DMS53 treated with DMSO at 0.1 percent for 48 hours (cell line): ENCODE results near the gene TOPBP1.

Source experiments
- DNase-seq: peaks from one replicate; lab custom pipeline; 2025; ENCODE audit not compliant: unreplicated experiment; lab: John Stamatoyannopoulos, UW

Gene TOPBP1

DNA sequence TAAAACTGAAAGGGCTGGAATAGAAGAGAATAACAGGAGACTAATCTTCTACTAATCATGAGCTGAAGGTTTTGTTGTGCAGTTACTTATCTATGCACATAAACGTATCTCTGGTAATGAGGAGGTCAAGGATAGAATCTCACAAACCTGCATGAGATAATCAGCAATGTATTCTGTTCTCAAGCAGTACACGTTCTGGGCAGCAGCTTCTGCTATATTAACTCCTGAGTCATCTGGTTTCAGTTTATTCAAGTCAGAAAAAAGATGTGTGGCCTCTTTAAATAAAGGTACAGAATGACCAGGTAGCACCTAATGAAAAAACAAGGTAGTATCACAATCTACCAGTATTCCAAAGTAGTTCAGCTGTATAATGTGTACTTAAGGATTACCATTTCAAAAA is 53.4 kb downstream of the TOPBP1 start:
- DNase-seq: no peak

DNA sequence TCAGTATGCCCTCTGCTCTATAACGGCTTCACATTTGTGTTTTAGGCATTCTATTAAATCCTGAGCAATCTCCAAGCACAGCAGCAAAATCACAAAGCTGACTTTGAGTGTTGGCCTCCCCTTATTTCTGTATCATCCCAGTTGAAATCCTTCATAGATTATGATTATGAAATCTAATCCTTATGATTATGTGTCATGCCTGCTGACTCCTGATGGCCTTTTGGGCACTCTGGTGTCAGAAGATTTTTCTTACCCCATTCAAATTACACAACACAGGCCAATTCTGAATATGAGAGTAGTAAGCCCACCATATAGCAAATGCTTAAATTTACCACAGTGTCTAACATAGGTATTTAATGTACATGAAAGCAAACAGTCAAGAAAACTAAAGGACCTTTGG is 53.9 kb downstream of the TOPBP1 start:
- no peak for DNase-seq

DNA sequence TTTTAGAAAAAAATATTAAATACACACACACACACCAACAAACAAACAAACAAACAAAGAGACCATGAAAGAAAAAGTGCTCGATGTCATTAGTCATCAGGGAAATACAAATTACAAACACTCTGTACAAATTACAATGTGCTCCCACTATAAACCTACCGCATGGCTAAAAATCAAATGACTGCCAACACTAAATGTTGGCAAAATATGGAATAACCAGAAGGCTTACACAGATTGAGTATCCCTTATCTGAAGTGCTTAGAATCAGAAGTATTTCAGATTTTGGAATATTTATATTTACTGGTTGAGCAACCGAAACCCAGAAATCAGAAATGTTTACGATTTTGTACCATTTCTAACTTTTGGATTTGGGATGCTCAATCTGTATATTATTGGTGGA is 54.8 kb downstream of the TOPBP1 start:
- no peak for DNase-seq

DNA sequence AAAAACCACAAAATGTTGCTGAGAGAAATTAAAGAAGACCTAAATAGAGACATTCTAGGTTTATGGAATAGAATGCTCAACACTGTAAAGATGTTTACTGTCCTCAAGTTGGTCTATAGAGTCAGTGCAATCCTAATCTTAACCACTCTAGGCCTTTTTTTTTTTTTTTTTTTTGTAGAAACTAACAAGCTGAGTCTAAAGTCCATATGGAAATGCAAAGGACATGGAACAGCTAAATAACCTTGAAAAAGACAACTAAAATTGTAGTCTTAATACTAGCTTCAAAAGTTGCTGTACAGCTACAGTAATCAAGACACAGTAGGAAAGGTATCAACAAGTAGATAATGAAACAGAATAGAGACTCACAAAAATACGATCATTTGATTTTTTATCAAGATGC is 55.4 kb downstream of the TOPBP1 start:
- DNase-seq: no peak

DNA sequence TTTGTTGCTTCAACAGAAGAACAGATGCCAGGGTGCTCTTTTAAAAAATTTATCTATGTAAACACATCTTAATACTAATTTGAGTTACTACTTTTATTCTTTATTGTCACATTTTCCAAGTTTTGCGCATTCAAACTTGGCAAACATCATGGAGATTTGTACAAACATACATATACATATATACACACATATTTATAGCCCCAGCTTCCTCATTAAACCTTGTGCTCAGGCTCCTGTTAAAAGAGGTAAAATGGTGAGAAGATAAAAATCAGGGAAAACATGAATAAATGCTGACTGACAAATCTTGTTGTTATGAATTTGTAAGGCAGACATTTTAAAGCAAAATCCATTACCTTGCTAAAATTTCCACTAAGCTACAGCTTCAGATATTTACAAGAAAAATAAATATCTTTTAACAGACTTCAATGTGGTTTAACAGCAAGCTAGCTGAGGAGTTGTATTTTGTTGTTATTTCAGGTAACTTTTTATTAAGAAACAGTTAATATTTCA is 61.1 kb downstream of the TOPBP1 start:
- DNase-seq: no peak

DNA sequence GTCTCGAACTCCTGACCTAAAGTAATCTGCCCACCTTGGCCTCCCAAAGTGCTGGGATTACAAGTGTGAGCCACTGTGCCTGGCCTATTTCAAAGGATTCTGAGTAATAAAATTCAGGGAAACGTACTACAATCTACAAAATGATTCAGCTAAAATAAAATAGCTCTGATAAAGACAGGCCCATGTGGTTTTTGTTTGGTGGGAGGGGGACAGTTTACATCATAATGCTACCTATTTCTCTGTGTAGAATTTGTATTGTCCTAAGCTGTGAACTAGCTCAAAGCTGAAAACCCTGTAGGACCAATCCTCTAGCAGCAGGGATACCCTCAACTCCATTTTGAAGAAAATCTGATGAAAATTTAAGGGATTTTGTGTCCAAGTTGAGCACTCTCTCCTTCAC is 62.5 kb downstream of the TOPBP1 start:
- DNase-seq: no peak

DNA sequence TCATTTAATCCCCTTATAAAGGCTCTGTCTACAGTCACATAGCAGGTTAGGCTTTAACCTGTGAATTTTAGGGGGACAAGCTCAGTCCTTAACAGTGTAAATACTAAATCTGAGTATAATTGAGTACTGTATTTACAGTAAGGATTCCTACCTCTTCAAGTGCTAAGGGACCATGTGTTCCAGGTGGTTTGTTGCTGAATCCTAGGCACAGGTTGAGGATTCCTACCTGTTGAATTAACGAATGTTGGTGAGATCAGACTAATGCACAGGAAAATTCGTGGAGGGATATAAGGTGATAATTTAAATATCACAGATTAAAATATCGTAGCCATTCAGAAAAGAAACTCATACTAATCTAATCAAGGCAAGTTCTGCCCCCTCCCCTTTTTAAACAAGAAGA is 63.3 kb downstream of the TOPBP1 start:
- DNase-seq: no peak

DNA sequence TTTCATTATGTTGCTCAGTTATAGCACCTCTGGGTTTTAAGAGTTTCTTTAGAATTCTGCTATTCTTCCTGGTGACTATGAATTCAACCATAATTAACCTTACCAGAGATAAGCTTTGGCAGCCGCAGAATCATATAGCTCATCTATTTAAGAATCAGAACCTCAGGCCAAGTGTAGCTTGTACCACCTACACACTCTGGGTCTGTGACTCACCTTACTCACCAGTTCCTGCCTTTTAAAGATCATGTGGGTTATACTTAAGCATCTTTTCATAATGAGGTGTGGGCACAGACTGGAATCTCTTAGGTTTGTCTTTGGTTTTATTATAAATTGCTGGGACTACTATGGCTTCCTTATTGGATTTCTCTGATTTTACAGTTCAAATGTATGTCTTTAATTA is 66.4 kb downstream of the TOPBP1 start:
- DNase-seq: no peak

DNA sequence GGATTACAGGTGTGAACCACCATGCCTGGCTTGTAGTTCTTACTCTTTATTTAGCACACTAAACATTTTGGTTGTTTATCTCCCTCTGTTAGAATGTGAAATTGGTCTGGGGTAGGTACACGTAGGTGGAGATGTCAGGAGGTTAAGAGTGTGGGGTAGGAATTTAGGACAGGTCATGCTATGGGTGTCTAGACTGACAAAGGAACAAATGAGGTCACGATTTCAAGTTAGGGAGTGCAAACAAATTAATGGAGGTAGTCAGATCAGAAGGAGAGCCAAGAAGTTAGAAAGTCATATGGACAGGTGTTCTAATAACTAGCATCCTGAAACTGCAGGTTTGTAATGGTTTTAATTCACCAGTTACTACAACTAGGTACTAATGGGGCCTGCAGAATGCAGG is 68.5 kb downstream of the TOPBP1 start:
- DNase-seq: no peak

DNA sequence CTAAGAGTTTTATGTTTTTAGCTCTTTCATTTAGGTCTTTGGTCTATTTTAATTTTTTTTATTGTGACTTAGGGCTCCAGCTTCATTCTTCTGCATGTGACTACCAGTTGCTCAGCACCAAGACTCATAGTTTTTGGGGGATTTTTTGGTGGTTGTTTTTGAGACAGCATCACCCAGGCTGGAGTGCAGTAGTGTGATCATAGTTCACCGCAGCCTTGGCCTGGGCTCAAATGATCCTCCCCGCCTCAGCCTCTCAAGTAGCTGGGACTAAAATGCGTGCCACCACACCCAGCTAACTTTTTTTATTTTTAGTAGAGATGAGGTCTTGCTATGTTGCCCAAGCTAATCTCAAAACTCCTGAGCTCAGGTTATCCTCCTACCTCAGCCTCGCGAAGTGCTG is 68.9 kb downstream of the TOPBP1 start:
- DNase-seq: no peak

DNA sequence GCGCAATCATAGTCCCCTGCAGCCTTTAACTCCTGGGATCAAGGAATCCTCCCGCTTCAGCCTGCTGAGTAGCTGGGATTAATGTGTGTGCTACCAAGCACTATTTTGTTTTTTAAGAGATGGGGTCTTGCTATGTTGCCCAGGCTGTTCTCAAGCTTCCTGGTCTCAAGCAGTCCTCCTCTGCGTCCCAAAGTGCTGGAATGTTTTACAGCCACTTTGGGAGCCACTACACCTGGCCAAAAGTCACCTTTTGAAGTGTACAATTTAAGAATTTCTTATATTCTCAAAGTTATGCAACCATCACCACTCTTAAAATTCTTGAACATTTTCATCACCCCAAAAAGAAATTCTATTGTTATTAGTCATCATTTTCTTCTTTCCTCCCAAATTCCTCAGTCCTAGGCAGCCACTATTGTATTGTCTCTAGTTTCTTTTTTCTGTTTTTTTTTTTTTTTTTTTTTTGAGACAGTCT is 70.4 kb downstream of the TOPBP1 start:
- DNase-seq: no peak

DNA sequence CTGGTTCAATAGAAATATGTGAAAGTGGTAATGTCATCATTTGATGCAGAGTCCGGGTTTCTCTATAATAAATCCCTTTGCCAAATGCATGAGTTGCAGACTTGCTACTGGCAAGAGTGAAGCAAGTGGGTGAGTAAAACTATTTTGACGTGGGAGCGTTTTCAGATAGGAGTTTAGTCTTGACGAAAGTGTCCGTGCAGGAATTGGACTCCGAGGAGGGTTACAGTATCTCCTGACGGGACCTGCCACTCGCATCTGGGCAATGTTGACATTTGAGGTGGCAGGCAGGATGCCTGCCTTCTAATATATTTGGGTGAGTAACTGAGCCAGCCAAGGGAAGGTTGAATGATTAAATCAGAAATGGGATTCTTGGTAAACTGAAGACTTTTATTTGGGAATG is 72.2 kb downstream of the TOPBP1 start:
- DNase-seq: no peak

DNA sequence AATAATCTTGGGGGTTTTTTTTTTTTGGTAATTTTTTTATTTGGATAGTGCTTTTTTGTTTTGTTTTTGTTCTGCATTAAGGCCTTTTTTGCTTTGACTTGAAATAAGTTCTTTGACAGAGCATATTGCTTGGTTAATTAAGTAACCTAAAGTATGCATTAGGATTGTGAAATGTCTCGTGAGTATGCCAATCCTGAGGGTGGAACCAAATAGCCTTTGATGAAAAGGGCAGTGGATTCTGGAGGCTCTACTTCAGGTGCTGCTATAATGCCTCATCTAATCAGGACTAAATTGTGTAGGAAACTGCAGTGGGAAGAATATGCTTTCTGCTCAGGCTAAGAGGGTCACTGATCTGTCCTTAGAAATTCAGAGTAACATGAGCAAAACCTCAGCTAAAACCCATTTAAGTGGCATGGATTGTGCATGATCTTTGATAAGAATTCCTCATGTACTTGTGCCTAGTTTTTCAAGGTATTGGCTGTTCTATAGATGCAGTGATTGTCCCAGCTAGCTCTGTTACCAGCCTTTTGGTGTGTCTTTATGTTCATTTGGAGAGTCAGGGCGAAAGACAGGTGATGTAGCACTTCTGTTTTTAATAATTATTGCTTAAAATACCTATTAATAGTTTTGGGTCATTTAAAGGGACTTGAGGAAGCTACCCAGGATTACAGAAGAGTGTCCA is 72.8 kb downstream of the TOPBP1 start:
- no peak for DNase-seq

DNA sequence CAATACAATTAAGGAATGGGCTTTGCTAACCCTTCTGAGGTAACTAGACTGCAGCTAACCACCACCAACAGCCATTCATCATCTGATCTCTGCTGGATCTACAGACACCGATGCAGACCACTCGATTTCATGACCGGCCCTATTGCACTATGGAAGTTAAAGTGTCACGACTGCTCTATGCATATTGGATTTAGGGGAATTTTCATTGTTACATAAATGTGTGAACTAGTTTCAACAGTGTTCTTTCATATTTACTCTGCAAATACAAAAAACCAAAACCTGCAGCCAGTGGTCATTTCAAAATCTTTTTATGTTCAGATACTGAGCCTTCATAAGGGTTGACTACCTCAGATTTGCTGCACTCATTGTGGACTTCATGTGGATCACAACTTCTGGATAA is 73.7 kb downstream of the TOPBP1 start:
- DNase-seq: no peak

DNA sequence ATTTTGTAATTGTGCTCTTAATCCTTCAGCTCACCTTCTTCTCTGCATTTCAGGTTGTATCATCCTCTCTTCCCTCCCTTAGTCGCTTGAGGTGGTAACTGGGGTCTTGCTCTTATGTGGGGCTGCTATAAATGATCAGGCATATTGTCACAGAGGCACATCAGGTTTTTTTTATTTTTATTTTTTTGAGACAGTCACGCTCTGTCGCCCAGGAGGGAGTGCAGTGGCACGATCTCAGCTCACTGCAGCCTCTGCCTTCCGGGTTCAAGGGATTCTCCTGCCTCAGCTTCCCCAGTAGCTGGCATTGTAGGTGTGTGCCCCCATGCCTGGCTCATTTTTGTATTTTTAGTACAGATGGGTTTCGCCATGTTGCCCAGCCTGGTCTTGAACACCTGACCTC is 78.3 kb downstream of the TOPBP1 start:
- no peak for DNase-seq

DNA sequence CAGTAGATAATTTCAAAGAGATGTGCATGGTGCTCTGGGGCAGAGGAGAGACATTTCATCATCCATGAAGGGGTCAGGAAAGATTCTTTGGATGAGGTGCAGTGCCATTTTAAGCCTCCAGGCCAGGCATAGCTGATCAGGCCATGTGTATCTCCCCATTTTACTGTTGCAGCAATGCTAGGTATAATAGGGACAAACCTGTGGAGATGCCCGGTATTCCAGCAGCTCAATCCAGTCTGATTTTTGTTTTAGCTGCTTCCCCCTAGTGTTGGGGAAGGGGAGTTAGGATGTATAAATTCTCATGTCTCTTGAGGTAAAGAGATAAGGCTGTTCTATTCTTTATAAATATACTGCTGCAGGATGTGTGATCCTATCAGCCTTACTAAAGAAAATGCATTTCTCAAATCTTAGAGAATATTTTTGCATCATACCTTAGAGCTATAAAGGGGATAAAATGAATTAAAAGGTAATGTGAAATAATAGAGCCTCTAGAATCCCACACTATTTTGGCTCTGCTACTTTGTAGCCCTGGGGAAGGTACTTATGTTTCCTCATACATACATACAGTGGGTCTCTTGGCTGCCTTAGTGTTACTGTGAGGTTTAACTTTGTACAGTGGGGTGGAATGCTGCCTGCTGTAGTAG is 83.1 kb downstream of the TOPBP1 start:
- no peak for DNase-seq

DNA sequence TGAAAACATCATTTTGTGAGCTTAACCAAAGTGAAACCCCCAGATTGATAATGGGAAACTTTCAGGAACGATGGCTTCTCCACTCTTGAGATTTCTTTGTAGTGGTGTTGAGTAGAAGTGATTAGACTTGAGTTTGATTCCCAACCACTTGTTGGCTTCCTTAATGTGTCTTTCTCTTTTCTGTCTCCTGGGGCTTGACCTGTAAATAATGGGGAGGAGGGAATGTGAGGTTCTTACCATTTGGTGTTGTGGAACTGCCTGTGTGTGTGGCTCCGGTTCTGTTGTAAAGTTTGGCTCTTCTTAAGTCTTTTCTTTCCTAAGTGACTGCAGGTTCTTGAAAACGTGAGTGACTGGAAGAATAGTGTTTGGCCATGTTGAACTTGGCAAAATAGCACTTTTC is 85.6 kb downstream of the TOPBP1 start:
- no peak for DNase-seq

DNA sequence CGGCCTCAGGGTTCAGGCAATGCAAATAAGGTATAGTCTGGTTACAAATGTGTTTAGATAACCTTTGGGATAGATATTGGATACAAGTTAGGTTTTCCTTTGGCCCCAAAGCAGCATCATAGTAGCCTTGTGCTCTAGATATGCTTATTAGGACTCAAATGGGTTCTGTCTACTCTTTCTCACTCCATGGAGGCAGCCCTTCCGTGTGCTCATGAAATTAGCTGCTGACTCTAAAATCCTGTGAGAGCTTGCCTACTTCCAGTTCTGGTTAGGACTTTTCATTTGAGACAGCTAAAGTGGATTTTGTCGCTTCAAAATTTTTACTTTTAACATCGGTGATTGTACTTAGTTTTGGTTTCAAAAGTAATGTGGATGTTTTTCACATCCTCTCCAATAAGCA is 86.7 kb downstream of the TOPBP1 start:
- no peak for DNase-seq

DNA sequence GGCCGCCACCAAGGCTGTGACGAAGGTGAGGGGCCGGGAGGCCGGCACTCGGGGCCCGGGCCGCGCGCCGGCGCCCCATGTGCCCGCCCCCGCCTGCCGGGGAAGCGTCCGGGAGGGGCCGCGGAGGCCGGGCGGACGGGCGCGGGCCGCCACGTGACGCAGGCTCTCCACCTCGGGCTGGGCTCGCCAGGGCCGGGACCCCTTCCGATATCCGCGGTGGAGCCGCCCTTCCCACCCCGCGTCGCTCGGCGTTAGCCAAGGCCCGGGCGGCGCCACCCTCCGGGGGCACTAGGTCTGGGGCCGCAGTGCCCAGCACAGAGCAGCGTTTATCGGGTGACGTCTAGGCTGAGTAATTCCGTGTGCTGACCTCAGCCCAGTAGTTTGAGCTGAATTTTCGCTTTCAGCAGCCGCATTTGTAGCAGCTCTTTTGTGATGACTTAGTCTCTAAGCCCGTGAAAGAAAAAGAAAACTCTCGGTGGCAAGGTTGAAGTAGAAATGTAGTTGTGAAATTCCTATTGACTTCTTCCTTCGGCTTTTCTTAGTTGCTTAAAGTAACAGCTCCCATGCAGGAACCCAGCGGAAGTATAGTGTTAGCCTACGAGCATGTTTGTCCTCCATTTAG is 87.4 kb downstream of the TOPBP1 start:
- DNase-seq: no peak

DNA sequence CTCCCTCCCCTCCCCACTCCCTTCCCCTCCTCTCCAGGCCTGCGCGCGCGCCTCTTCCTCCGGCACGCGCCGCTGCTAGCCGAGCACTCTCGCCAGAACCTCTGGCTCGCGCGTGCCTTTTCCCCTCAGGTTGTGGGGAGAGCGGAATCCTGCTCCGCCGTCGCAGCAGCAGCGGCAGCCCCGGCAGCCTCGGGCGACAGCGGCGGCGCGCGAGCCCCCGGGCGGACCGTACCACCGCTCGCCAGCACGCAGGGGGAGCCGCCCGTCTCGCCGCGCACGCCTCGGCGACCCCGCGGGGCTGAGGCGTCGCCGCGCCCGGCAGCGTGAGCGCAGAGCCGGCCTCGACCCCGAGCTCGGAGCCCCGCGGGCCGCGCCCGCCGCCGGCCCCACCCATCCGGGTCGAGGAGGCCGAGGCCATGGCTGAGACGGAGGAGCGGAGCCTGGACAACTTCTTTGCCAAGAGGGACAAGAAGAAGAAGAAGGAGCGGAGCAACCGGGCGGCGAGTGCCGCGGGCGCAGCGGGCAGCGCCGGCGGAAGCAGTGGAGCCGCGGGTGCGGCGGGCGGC is 88.0 kb downstream of the TOPBP1 start, which contains the start of gene CDV3:
Gene CDV3, plus strand, starts transcription at position 58 of the 566 bp plus-strand sequence. Its CDS starts 359 bp downstream, at position 417.
- no peak for DNase-seq

DNA sequence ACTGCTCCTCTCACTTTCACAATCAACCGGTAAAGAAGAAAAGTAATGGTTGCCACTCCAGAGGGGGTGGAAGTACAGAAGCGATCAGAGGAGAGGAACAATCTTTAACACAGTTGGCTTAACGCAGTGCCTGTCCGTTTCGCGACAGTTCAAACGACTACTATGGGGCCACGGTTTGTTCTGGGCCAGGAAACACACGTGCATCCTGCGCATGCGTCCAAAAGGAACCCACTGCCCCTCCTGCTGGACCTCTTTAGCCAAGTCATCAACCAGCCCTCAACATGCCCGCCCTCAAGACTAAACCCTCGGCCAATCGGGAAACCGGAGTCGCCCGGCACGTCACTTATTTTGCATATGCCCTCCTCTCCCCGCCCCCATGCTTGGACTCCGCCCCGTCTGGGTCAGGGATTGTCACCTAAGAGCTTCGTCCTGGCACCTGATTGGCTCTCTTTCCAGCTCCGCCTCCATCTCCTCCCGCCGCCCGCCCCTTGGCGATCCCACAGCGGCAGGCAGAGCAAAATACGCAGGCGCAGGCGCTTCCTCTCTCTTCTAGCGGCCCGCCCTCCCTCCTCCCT is 88.6 kb downstream of the TOPBP1 start:
- DNase-seq: no peak
